NCI-H2107 (cell line): Measurements from ENCODE around the gene CAMK2G.

Source experiments
- DNase-seq: peaks from one replicate; lab custom pipeline; 2025; lab: John Stamatoyannopoulos, UW

Gene CAMK2G

GRCh38 chr10:73771722-73772280 is 102.6 kb downstream of the CAMK2G start:
- peak; percentile 31 for DNase-seq

DNA sequence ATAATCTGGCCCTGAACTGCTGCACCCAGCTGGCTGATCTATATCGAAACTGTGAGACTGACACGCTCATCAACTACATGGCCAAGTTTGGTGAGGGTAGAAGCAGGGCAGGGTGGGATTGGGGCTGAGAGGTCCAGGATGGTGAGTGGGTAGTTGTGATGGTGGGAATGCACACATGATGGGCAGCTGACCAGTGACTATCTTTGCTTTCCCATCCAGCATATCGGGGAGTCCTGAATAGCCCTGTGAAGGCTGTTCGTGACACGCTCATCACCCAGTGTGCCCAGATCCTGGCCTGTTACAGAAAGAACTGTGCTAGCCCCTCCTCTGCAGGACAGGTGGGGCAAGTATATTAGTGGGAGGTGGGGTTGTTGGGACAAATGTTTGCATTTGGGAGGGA is 105.0 kb downstream of the CAMK2G start:
- DNase-seq, result no peak

- no peak for DNase-seq
Observed at GRCh38 chr10:73768881-73769280, 105.5 kb downstream of the CAMK2G start.

- no peak for DNase-seq
Observed at GRCh38 chr10:73765066-73765465, 109.3 kb downstream of the CAMK2G start.

- no peak for DNase-seq
Observed at GRCh38 chr10:73763343-73763742, 111.0 kb downstream of the CAMK2G start.

- DNase-seq, result no peak
Observed at GRCh38 chr10:73762915-73763314, 111.4 kb downstream of the CAMK2G start.
